ENCODE data around the gene PEX16.

- no peak for TF ChIP-seq ZFX (IDR thresholded peaks at IDR 0.05; ENCODE audit: borderline replicate concordance)
- TF ChIP-seq CTCF (IDR thresholded peaks at IDR 0.05): no peak
These were observed 42.2 kb upstream of the PEX16 start for GRCh38 chr11:45959851-45960250.

Data from 22Rv1 (cell line).